ENCODE results near the gene AP3B1.
A peak's percentile ranks its signal among the peaks of the same experiment; 100 is the strongest.

AP3B1 gene

DNA sequence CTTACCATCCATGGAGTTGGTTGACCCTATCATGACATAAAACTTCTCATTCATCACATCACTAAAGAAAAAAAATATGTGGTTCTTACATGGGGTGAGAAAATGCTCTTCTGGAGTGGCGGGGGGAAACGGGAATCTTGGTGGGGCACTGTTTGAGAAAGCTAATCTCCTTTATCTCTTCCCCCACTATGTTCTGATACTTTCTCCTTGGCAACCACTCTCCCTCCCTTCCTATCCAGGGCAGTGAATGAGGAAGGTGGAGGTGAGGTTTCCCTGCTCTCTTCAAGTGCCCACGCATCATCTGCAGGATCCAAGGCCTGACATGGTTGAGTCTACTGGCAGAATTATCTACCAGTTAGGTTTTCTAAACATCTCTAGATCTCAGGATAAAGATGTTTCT is 297.6 kb downstream of the AP3B1 start:
- DNase-seq = no peak

DNA sequence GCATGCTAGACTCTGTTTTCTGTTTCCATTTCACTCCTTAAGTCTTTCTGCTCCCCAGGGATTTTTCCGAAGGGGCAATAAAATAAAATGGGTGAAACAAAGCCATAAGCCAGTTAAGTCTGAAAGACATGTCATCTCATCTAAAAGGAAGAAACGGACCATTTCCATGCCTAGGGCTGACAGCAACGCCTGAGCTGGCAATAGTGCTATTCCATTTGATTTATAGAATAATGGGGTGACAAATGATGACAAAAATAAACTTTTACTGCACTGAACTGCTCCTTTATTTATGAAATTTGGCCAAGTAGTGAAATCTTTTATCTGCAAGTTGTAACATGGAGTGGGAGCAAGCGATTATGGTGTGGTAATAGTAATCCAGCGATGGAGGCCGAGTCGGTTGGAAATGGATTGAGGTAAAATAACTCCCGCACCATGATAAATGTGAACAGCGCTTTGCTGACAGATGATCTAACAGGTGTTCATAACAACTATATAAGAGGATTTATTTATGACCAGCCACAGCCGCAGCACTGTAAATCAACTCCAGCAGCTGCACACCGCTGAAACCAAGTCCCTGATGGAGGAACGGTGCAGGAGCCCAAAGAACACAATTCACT is 298.6 kb downstream of the AP3B1 start:
- no peak for DNase-seq

DNA sequence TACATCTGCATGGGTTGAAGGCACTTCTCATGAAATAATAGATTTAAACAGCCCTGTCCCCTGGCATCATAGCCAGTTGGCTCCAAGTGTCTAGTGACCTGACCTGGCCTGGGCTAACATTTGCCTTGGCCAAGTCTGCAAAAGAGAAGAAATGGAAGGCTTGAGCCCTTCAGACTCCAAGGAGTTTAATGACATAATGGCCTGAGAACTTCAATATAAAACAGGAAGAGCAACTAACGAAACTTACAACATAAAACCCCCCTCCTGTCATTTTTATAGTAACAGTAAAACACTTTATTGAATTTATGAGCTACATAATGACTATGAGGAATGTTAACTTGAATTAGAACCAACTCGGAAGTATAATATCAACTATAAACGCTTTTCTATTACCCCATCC is 299.6 kb downstream of the AP3B1 start:
- no peak for DNase-seq

DNA sequence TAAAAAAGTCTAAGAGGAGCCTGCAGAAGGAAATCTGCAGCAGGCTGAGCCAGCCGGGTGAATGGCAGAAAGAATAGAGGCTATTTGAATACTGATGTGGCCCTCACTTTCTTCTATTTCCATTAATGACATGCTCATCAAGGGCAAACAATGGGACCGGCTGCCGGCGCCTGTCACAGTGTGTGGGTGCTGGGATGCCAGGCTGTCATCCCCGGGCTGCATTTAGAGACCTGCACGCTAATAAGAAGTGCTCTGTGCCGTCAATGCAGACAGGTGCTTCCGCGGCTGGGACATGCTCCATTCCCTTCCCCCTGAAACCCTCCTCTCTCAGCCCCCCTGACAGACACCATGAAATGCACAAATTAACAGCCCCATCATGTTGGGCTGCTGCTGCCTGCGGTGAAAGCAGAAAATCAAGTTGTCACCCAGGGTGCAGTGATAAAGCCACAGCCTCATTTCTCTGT is 300.6 kb downstream of the AP3B1 start:
- DNase-seq = peak in 12 of 14 donors; percentile 7 to 78 (median 66)

DNA sequence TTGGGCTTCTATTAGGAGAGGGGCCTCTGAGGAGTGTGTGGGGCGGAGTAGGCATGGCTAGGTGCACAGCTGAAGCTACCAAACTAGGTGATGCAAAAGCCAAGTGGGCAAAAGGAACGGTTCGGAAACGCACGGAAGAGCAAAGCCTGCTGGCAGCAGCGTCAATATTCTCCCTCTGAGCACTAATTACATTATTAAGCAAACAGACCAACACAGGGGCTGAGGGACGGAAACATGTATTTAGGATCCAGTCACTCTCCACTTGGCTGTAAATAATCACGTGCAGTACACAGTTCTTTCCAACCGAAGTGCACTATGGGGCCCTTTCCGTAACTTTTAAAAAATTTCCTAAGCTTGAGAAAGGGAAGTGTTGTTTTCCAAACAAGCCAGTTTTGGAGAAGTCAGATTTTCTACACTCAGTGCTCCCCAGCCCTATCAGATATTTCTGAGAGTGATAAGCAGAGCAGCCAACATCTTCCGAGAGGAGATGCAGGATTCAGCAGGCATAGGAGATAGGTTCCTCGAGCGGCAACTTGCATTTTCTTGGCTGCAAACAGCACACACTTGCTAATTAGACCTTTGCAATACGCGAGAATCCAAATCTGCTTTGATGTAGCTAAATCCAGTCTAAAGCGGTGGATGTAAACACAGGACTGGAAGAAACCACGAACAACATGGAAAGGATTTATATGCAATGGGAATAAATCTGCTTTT is 301.2 kb downstream of the AP3B1 start:
- DNase-seq = peak in 1 of 14 donors; percentile 72

DNA sequence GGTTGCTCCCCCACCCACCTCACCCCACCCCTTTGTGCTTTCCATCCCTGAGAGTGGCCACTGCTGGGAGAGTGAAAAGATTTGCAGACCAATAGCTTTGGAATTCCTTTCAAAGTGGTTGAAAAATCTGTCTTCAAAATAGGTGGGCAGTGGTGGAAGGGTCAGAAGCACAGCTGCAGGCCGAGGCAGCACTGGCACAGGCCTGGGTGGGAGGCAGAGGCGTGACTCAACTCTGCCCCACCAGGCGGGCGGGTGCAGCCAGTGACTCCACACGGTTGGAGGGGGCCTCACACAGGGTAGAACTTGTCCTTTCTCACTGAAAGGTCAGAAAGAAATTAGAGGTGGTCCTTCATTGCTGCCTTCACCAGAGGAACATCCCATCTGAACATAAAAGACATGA is 303.4 kb downstream of the AP3B1 start:
- peak in 1 of 14 donors; percentile 49 for DNase-seq

DNA sequence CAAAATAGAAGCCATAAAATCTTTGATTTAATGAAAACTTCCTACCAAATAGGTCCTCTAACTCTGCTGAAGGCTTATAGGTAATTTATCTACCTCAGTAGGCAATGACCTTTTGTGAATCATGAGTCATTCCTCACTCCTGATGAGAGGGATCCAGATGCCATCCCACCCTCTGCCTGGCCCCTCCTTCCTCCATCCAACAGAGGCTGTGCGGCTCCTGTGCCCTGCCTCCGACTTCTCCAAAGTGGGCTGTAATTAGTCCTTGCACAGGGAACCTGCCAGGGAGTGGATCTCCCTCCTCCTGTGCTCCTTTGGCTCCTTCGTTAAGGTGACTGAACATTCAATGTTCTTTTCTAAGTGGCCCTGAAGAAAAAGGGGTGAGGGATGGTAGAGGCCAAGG is 304.5 kb downstream of the AP3B1 start:
- DNase-seq = no peak

DNA sequence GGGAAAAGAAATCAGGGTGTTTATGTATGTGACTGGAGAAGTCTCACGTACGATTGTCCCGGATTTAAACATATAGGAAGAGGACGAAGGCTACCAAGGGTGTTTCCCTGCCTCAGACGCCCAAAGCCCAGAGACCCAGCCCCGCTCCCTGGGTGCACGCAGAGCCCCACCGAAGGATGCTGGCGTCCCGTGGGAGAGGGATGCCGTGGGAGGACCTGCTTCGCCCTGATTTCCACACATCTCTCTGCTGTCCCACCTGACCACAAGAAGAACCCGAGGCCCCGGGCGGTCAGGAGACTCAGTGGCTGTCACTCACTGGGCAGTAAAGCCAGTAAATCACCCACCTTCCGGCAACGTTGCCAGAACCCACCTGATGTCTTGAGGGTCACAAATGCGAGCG is 306.5 kb downstream of the AP3B1 start:
- no peak for DNase-seq

DNA sequence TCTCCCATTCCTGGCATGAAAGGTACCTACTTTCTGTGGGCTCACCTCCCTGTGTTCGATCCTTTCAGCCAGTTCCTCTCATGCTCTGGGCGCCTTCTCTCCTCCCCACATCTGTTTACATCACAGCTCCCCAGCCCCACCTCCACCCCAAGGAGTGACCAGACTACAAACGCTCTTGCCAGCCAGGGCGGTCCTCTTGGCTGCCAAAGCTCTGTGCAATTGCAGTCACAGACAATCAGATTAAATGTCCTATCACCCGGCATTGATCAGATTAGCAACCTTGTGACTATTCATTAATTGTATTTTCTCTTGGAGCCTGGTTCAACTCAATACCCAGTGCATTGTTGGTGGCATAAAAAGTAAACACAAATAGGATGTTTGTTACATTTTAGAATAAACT is 307.2 kb downstream of the AP3B1 start:
- peak in 6 of 14 donors; percentile 19 to 55 (median 30) for DNase-seq

DNA sequence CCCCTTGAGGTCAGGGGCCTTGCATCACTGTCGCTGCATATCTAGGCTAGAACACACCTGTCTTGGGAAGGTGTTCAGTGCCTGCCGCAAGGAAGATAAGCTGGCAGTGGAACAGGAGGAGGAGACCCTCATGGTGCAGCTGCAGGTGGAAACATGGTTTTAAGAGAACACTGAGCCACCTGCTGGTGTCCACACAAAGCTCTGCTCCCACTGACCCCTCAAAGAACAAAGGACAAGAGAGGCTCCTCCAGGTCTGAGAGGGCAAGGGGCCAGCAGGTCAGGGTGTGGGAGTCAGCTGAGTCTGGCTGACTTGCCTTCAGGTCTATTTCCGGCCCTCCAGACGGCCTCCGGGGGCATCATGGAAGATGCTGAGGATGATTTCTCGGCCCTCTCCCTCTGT is 308.2 kb downstream of the AP3B1 start:
- DNase-seq = no peak

DNA sequence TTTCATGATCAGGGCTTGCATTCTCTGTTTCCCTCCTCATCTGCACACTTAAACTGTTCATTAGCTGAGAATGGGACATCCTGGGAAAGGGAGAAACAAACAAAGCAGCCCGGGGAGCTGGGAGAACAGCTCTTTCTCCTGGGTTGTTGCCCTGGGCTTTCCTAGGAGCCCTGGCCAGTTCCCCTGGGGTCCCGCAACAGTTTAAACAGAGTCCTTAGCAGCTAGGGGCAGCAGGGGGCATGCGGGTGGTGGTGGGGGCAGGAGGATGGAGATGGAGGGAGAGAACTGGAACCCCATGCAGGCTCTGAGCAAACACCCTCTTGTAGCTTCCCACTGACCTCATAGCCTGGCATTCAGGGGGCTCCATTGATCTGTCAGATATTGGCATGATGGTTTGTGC is 309.3 kb downstream of the AP3B1 start:
- DNase-seq = no peak

DNA sequence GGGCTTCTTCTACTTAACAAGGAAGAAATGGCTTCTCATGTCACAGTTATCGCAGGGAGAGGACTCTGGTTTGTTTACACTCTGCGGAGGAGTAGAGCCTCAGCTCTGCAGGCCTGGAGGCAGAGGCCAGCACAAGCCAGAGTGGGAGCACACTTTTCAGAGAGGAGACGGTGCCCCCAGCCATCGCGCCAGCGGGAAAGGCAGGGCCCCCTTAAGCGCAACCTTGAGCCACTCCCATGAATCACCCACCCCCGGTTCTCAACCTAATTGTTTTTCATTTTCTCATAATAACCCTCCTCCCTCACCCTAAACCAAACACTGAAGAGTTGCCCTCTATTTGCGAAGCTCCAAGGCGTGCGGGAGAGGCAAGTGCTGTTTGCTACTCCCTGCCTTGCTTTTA is 309.9 kb downstream of the AP3B1 start:
- no peak for DNase-seq

DNA sequence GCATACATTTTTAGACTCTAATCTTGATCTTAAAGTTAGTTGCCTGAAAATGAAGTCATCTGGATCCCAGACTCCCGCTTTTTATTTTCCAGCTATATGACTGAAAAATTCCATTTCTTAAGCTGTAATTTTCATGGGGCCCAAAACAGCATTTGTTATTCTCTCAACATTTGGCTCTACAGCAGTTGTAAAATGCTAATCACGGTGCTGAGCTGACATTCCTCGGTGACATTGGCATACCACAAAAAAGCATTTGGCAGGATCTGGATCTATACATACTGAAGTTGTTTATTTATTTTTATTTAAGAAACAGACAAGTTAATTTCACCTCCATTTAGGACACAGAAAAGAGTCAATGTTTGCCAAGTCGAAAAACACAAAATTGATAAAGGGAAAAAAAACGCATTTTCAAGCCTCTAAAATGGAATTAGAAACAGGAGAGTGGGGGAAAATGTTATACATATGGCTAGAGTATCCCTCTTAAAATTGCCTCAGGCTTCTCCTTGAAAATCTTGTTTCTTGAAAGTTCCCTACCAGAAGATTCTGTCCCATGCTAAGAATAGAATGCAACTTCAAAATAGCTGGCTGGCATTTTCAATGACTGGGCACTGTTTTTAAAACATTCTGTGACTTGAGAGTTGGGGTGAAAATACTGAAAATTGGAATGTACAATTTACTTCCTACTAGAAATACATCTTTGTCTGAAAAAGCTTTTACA is 310.9 kb downstream of the AP3B1 start:
- no peak for DNase-seq

DNA sequence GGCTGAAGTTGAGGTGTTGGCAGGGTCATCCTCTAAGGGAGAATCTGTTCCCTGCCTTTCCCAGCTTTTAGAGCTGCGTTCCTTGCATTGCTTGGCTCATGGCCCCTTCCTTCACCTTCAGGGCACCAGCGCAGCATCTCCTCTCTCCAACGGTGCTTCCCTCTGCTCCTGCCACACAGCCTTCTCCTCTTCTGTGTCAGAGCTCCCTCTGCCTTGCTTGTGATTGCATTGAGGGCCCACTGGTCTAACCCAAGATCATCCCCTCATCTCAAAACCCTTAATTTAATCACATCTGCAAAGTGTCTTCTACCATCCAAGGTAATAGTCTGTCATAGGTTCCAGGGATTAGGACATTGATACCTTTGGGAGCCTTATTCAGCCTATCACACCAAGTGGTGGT is 312.7 kb downstream of the AP3B1 start:
- no peak for DNase-seq

DNA sequence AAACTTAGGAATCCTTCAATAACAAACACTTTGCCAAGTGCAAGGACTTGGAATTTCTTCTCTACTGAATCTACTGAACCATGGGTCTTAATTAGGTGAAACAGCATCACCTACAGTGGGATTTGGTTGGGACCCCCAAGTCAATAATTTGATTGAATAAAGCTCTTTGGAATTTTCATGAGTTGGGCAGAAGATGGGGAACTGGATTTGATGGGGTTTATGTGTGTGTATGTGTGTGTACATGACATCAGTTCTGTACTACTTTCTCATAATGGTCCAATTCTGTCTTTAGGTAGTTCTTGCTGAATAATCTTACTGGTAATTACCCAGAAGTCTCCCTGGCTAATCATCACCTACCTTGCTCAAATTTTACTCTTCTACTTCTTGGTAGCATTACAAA is 319.9 kb downstream of the AP3B1 start:
- no peak for DNase-seq

DNA sequence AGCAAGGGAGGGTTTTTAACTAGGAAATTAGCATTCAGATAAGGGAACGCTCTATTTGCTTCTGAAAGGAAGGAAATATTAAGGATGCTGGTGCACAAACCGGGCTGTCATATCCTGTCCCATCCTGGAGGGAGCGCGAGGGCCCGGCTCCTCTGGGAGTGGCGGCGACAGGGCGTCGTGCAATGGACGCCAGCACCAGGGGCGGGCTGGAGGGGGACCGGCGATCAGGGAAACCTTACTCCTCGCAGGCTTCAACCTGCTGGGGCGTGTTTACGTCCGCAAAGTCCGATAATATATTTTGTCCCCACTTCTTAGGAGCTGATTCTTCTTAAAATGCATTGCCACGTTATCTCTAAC is 321.3 kb downstream of the AP3B1 start:
- DNase-seq = no peak

DNA sequence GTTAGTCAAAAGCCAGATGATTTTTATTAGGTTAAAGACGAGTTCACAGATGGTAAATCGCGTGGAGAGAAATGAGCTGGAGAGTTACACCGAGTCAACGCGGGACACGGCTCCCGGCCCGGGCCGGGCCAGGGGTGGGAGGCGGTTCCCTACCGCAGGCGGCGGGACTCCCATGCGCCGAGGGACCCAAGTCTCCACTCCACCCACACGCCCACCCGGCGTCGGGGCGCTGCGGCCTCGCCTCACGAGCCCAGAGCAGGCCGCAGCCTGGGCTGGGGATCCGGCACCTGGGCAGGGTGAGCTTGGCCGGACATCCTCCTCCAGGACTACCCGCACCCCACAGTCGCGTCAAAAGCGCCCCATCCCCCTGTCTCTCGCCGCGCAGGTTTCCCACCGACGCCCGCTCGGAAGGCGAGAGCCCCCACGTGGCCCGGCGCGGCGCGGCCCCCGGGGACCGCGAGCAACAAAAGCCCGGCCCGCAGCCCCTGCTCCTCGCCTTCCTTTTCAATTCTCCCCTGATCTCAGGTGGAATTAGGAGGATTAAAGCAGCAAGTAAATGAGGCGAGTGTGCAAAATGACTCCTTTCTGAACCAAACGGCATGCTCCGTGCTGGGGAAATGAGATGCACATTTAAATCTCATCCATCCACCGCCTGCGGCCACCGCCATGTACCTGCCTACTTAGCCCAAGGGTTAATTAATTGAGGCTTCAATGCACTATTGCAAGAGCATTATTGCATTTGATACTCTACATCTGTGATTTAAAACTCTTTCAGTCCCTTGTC is 321.8 kb downstream of the AP3B1 start:
- DNase-seq = peak in 1 of 14 donors; percentile 40

DNA sequence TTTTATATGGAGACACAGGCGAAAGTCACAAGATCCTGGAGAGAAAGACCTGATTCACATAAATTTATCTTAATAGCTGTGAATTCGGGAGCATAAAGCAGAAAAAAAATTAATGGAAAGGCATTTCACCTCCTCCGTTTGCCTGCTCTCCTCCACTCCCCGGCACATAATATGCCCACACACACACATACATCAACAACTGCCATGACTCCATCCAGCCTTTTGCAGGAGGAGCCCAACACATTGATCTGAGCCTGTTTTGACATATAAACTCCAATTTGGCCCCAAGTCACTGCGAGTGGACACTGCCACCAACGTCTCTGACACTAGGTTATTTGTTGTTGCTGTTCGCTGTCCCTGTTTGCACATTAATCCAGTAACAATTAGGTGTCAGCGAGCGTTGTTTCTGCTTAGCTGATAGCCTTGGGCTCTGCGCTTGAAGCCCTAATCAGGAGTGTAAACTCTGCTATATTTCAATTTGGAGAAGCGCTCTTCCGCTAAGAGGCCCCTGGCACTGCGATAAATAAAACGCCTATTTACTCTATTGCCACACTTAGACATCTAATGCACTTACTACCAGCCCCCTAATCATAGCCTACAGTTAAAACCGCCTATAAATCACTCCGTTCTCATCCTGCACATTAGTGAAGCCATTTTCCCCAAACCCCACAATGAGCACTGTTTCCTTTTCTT is 322.6 kb downstream of the AP3B1 start:
- DNase-seq = peak in 1 of 14 donors; percentile 43

DNA sequence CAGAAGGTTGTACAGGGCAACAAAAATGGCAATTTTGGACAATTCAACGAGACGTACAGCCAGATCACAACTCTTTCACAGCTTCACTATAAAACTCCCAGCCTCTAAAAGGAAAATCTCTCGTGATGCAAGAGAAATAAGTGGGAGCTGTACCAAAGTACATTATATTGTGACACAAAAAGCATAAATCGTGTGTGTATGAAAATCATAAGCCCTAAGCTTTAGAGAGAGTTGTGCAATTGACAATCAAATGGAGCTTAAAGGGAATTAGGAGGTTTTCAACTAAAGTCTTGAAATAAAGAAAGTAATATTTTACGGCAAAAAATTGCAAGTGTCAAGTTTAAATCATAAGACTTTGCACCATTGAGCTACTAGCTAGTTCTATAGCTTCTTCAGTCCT is 323.6 kb downstream of the AP3B1 start:
- no peak for DNase-seq

DNA sequence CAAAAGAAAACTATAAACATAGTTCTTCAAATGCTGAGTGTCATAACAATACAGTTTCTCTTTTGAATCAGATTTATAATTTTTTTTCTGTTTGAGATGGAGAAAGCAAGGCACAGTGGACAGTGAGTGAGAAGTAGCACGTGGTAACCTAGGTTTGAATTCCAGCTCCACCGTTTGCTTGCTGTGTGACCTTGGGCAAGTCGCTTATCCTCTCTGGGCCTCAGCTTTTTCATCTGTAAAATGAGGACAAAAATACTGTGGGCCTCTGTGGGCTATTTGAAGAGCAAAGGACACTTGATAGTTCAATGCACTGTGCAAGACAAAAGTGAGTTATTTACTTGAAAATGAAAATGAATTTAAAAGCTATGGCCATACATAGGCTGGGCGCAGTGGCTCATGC is 330.7 kb downstream of the AP3B1 start:
- no peak for DNase-seq

DNA sequence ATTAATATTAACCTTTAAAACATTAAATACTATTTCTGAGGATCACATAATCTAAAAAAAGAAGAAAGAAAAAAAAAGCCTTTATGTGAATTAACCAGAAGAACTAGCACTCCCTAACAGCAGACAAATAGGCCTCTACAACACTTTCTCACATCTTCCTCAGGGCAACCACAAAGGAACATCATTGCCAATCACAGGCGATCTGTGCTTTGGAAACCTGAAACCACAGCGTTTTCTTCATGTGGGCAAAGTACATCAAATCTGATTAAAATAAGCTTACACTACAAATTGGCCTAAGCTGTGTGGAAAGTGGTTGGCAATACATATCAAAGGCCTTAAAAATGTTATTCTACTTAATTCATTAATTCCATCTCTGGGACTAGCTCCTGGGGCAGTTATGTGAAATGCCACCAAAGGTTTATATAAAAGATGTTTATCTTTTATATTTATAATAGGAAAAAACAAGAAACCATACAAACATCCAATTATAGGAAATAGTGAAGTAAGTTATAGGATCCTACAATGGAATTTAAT is 333.6 kb downstream of the AP3B1 start:
- DNase-seq = no peak

DNA sequence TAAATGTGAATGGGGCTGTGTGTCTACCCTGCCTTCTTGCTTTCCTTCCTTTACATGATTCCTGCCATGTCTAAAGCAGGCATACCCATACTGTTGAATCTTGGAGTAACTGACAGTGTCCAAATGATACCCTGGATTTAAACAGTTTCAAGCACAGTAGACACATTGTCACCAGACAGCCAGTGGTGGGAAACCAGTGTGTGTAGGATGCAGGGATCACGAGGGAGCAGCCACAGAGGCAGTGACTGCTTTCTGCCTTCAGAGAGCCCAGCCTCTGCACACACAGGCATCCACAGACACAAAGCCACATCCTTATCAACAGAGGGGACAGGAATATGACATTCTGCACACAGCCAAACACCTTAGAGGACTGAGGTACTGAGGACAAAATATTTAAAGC is 334.2 kb downstream of the AP3B1 start:
- DNase-seq = peak in 6 of 14 donors; percentile 17 to 41 (median 26)
